ENCODE results near the gene WFS1.

Gene WFS1

GRCh38 chr4:6280365-6280996, 10.8 kb downstream of the WFS1 start:
- no peaks in the 10 kb centered on the region for H3K9me3 ChIP-seq (ENCODE audit: control insufficient read depth, insufficient read depth, low read length)
- no peaks in the 10 kb centered on the region for H3K27me3 ChIP-seq (ENCODE audit: control insufficient read depth, insufficient read depth, low read length)
- no CpG with 5 or more reads among the region's 16 CpGs for WGBS (ENCODE audit: insufficient coverage, insufficient read length)
- no peak for DNase-seq (ENCODE audit: low read depth, low spot score)
- peaks cover 6% of the 10 kb centered on the region; the same call in 1 of the 2 replicates for H3K36me3 ChIP-seq (ENCODE audit: control insufficient read depth, insufficient read depth, low read length)
- H3K4me1 ChIP-seq (ENCODE audit: control insufficient read depth, insufficient read depth, low read length), result no peaks in the 10 kb centered on the region
- no peak overlapping the region for H3K4me3 ChIP-seq (ENCODE audit: low read length)
- H3K27ac ChIP-seq (ENCODE audit: low read length), result no peak overlapping the region

DNA sequence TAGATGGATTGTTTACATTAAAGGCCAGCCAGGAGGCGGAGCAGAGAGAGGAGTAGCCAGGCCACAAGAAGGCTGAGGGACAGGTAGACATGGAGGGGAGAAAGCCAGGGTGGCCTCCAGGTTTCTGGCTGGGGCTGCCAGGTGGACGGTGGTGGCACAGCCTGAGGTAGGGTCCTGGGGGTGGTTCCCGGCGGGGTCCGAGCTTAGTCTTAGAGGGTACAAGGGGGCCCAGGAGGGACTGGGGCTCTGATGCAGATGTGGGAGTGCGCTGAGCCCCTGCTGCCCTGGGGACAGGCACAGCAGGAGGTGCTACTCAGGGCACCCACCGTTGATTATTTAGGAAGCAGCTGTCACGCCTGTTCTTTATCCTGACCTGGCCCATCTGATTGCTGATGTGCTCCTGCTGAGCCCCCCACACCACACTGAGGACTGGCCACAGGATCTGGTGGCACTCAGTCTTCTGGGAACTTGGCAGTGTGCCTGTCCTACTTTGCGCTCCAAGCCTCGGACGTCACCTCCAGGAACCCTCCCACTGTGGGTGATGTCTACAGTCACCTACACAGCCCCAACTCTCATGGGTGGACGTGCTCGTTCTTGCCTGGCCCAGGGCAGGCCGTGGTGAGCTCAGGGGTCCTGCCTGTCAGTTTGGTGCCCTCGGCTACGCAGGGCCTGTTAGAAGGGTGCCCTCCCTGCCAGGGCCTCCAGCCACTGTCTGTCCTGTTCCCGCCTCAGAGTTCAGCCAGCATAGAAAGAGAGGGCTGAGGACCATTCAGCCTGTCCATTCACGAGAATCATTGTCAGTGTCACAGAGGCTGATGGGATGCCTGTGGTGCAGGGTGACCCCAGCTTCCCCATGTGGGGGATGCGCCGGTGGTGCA, 12.0 kb downstream of the WFS1 start:
- DNase-seq (ENCODE audit: low read depth, low spot score), result no peak
- Histone ChIP-seq H3K36me3 (ENCODE audit: control insufficient read depth, insufficient read depth, low read length) (peaks cover 6% of the 10 kb centered on the region; the same call in 1 of the 2 replicates), H3K27me3 (ENCODE audit: control insufficient read depth, insufficient read depth, low read length) (no peaks in the 10 kb centered on the region), H3K9me3 (ENCODE audit: control insufficient read depth, insufficient read depth, low read length) (no peaks in the 10 kb centered on the region), H3K27ac (ENCODE audit: low read length) (no peak overlapping the region), H3K4me3 (ENCODE audit: low read length) (no peak overlapping the region), H3K4me1 (ENCODE audit: control insufficient read depth, insufficient read depth, low read length) (no peaks in the 10 kb centered on the region)
- no CpG with 5 or more reads among the region's 20 CpGs for WGBS (ENCODE audit: insufficient coverage, insufficient read length)

- peaks cover 10% of the 10 kb centered on the region for H3K36me3 ChIP-seq (ENCODE audit: control insufficient read depth, insufficient read depth, low read length)
- no peaks in the 10 kb centered on the region for H3K27me3 ChIP-seq (ENCODE audit: control insufficient read depth, insufficient read depth, low read length)
- no peaks in the 10 kb centered on the region for H3K9me3 ChIP-seq (ENCODE audit: control insufficient read depth, insufficient read depth, low read length)
- H3K4me1 ChIP-seq (ENCODE audit: control insufficient read depth, insufficient read depth, low read length), result no peaks in the 10 kb centered on the region
- no CpG with 5 or more reads among the region's 6 CpGs for WGBS (ENCODE audit: insufficient coverage, insufficient read length)
- no peak for DNase-seq (ENCODE audit: low read depth, low spot score)
- H3K27ac ChIP-seq (ENCODE audit: low read length), result no peak overlapping the region
- H3K4me3 ChIP-seq (ENCODE audit: low read length), result no peak overlapping the region
These were observed 12.7 kb downstream of the WFS1 start for GRCh38 chr4:6282314-6282771.

DNA sequence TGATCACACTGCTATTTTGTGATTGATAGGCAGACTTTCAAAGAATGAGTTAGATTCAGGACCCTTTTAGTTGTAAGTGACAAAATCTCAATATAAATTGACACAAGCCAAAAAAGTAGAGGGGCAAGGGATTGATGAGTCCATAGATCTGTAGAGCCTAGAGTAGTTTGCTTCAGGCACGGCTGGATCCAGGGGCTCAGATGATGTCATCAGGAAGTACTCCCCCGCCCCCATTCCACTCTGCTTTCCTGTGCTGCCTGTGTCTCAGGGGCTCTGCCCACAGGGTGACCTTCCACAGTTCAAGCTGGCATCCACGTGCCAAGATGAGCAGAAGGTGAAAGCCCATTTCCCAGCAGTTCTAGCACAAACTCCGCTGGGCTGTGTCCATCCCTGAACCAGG, 13.6 kb downstream of the WFS1 start:
- WGBS (ENCODE audit: insufficient coverage, insufficient read length), result no CpG with 5 or more reads among the region's 4 CpGs
- no peak for DNase-seq (ENCODE audit: low read depth, low spot score)
- Histone ChIP-seq H3K27ac (ENCODE audit: low read length) (no peak overlapping the region), H3K9me3 (ENCODE audit: control insufficient read depth, insufficient read depth, low read length) (no peaks in the 10 kb centered on the region), H3K4me3 (ENCODE audit: low read length) (no peak overlapping the region), H3K4me1 (ENCODE audit: control insufficient read depth, insufficient read depth, low read length) (no peaks in the 10 kb centered on the region), H3K27me3 (ENCODE audit: control insufficient read depth, insufficient read depth, low read length) (no peaks in the 10 kb centered on the region), H3K36me3 (ENCODE audit: control insufficient read depth, insufficient read depth, low read length) (peaks cover 11% of the 10 kb centered on the region)

DNA sequence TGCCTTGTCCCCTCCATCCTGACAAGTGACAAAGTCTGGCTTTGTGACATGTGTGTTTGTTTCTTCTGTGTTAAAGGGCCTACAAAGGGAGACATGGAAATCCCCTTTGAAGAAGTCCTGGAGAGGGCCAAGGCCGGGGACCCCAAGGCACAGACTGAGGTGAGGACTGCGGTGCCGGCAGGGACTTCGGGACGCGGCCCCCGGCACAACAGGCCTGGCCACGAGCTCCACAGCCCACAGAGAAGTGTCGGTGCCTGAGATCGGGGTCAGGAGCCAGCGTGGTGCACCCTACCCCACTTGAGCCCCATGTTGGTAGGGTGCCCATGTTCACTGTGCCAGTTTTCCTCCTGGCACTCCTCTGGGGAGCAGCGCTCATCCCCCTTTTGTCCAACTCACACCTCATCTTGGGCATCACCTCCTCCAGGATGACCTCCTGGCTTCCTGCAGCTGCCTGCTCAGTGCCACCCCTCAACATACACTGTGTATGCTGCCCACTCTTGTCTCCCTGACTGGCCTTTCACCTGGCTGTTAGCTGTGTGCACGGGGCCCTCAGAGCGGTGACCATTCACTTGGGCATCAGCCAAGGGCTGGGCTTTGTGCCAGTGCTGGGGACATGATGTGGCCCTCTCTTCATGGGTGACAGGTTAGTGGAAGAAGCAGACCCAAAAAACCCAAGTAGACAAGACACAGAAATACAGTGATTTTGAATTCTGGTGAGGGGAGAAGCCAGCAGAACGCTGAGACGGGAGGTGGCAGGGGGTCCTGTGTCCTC, 17.6 kb downstream of the WFS1 start:
- no peak overlapping the region for H3K27ac ChIP-seq (ENCODE audit: low read length)
- H3K9me3 ChIP-seq (ENCODE audit: control insufficient read depth, insufficient read depth, low read length), result no peaks in the 10 kb centered on the region
- no peaks in the 10 kb centered on the region for H3K27me3 ChIP-seq (ENCODE audit: control insufficient read depth, insufficient read depth, low read length)
- no peak for DNase-seq (ENCODE audit: low read depth, low spot score)
- no peak overlapping the region for H3K4me3 ChIP-seq (ENCODE audit: low read length)
- WGBS (ENCODE audit: insufficient coverage, insufficient read length), result no CpG with 5 or more reads among the region's 16 CpGs
- H3K36me3 ChIP-seq (ENCODE audit: control insufficient read depth, insufficient read depth, low read length), result peaks cover 5% of the 10 kb centered on the region
- no peaks in the 10 kb centered on the region for H3K4me1 ChIP-seq (ENCODE audit: control insufficient read depth, insufficient read depth, low read length)

GRCh38 chr4:6288342-6288741, 18.7 kb downstream of the WFS1 start:
- no peaks in the 10 kb centered on the region for H3K9me3 ChIP-seq (ENCODE audit: control insufficient read depth, insufficient read depth, low read length)
- peaks cover 5% of the 10 kb centered on the region for H3K36me3 ChIP-seq (ENCODE audit: control insufficient read depth, insufficient read depth, low read length)
- no peaks in the 10 kb centered on the region for H3K4me1 ChIP-seq (ENCODE audit: control insufficient read depth, insufficient read depth, low read length)
- no peaks in the 10 kb centered on the region for H3K27me3 ChIP-seq (ENCODE audit: control insufficient read depth, insufficient read depth, low read length)
- WGBS (ENCODE audit: insufficient coverage, insufficient read length), result no CpG with 5 or more reads among the region's 5 CpGs
- H3K4me3 ChIP-seq (ENCODE audit: low read length), result no peak overlapping the region
- DNase-seq (ENCODE audit: low read depth, low spot score), result no peak
- no peak overlapping the region for H3K27ac ChIP-seq (ENCODE audit: low read length)

DNA sequence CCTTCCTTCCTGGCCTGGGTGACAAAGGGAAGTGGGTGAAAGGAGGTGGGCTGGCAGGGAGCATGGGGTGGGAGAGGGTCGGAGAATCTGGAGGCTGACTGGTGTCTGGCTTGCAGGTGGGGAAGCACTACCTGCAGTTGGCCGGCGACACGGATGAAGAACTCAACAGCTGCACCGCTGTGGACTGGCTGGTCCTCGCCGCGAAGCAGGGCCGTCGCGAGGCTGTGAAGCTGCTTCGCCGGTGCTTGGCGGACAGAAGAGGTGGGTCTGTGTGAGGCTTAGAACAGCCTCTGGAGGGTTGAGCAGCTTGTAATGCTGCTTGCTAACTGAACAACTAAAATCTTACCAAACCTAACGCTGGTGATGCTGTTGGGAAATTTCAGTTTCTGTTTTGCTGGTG, 19.2 kb downstream of the WFS1 start:
- WGBS (ENCODE audit: insufficient coverage, insufficient read length), result no CpG with 5 or more reads among the region's 15 CpGs
- Histone ChIP-seq H3K9me3 (ENCODE audit: control insufficient read depth, insufficient read depth, low read length) (no peaks in the 10 kb centered on the region), H3K4me3 (ENCODE audit: low read length) (no peak overlapping the region), H3K4me1 (ENCODE audit: control insufficient read depth, insufficient read depth, low read length) (no peaks in the 10 kb centered on the region), H3K27ac (ENCODE audit: low read length) (no peak overlapping the region), H3K36me3 (ENCODE audit: control insufficient read depth, insufficient read depth, low read length) (peaks cover 5% of the 10 kb centered on the region), H3K27me3 (ENCODE audit: control insufficient read depth, insufficient read depth, low read length) (no peaks in the 10 kb centered on the region)
- DNase-seq (ENCODE audit: low read depth, low spot score), result no peak

GRCh38 chr4:6290256-6290655, 20.6 kb downstream of the WFS1 start:
- DNase-seq (ENCODE audit: low read depth, low spot score), result no peak
- no CpG with 5 or more reads among the region's 7 CpGs for WGBS (ENCODE audit: insufficient coverage, insufficient read length)
- no peaks in the 10 kb centered on the region for H3K4me1 ChIP-seq (ENCODE audit: control insufficient read depth, insufficient read depth, low read length)
- peaks cover 9% of the 10 kb centered on the region for H3K36me3 ChIP-seq (ENCODE audit: control insufficient read depth, insufficient read depth, low read length)
- H3K27ac ChIP-seq (ENCODE audit: low read length), result no peak overlapping the region
- no peaks in the 10 kb centered on the region for H3K9me3 ChIP-seq (ENCODE audit: control insufficient read depth, insufficient read depth, low read length)
- no peaks in the 10 kb centered on the region for H3K27me3 ChIP-seq (ENCODE audit: control insufficient read depth, insufficient read depth, low read length)
- no peak overlapping the region for H3K4me3 ChIP-seq (ENCODE audit: low read length)

- H3K27ac ChIP-seq (ENCODE audit: low read length), result no peak overlapping the region
- DNase-seq (ENCODE audit: low read depth, low spot score), result no peak
- WGBS (ENCODE audit: insufficient coverage, insufficient read length), result no CpG with 5 or more reads among the region's 25 CpGs
- no peak overlapping the region for H3K4me3 ChIP-seq (ENCODE audit: low read length)
- no peaks in the 10 kb centered on the region for H3K9me3 ChIP-seq (ENCODE audit: control insufficient read depth, insufficient read depth, low read length)
- peaks cover 12% of the 10 kb centered on the region for H3K36me3 ChIP-seq (ENCODE audit: control insufficient read depth, insufficient read depth, low read length)
- no peaks in the 10 kb centered on the region for H3K4me1 ChIP-seq (ENCODE audit: control insufficient read depth, insufficient read depth, low read length)
- H3K27me3 ChIP-seq (ENCODE audit: control insufficient read depth, insufficient read depth, low read length), result no peaks in the 10 kb centered on the region
These were observed 21.3 kb downstream of the WFS1 start for GRCh38 chr4:6290769-6291547.
